SK-N-MC (cell line): ENCODE measurements around the gene KLC4.

ENCODE experiments used
- EZH2 ChIP-seq: fragments of 200-600 bp; sonication (generic); IDR thresholded peaks from one replicate; pipeline ENCODE4 v1.6.1; 2017; ENCODE audit warnings: antibody characterized with exemption
- POLR2AphosphoS5 ChIP-seq: IDR thresholded peaks from 2 replicates; pipeline ENCODE4 v1.6.1; 2012; ENCODE audit warnings: mild to moderate bottlenecking, low read depth, low read length, borderline replicate concordance

- no peak for TF ChIP-seq POLR2AphosphoS5
- TF ChIP-seq EZH2 = no peak
Measured at GRCh38 chr6:43033496-43034189, 25.8 kb upstream of the KLC4 start.
